Stimulated activated CD8-positive, alpha-beta memory T cell treated with anti-CD3 and anti-CD28 coated beads, Interleukin-15, amount 100 ng/mL, for 1 hour (primary cell): ENCODE data around the gene ERCC6.

Experiments
- DNase-seq: peaks from one replicate; pipeline ENCODE4 v3.0.0-alpha.2; 2020; ENCODE audit warnings: low read depth

The ERCC6 gene

GRCh38 chr10:49549640-49550346, 10.9 kb upstream of the ERCC6 start:
- DNase-seq: no peak

DNA sequence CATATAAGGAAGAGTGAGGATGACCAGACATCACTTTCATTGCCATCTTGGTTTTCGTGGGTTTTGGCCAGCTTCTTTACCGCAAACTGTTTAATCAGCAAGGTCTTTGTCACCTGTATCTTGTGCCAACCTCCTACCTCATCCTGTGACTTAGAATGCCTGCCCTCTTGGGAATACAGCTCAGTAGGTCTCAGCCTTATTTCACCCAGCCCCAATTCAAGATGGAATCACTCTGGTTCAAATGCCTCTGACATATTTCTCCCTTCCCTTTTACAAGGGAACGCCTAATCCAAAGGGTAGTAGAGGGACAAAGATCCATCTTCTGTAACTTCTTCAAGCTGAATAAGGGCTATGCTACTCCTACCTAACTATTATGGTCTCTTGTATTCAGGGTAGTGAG, 4.7 kb upstream of the ERCC6 start:
- DNase-seq: no peak

DNA sequence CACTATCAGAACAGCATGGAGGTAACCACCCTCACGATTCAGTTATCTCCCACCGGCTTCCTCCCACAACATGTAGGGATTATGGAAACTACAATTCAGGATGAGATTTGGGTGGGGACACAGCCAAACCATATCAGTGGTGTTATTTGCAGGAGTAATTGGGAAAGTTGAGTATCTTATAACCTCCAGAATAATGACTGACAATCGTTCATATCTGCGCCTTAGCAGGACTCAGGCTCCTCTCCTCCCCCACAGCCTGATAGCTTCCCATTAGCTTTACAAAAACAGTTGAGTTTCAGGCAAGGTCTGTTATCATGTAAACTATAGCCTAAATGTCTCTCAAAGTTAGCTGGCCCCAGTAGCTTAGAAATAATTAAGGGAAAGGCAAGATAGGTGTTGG, 3.4 kb upstream of the ERCC6 start:
- no peak for DNase-seq

GRCh38 chr10:49541762-49542161, 2.8 kb upstream of the ERCC6 start:
- no peak for DNase-seq

GRCh38 chr10:49540056-49540797, 1.3 kb upstream of the ERCC6 start:
- no peak for DNase-seq

DNA sequence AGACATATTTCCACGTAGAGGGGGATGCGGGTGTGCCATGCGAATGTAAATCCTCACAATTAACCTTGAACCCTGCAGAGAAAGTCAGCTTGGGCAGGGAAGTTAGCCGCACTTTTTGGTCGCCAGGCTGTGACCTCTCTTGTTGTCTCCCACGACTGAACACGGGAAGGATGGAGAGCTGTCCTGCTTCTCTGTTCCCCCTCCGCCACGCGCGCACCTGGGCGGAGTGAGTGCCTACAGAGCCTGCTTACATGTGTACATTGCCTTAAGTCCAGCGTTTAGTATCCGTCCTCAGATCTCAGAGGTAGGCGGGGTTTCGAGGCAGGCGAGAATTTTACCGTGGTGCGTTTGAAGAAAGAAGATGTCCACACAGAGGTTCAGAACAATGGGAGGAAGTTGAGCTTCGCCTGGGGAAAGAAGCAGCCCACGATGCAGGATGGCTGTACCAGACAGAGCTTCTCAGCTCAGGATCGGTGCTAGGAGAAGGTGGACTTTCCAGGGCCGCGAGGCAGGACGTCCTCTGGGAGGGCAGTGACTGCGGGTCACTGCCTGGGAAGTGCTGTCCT, 482 bp upstream of the ERCC6 start:
- DNase-seq: no peak

DNA sequence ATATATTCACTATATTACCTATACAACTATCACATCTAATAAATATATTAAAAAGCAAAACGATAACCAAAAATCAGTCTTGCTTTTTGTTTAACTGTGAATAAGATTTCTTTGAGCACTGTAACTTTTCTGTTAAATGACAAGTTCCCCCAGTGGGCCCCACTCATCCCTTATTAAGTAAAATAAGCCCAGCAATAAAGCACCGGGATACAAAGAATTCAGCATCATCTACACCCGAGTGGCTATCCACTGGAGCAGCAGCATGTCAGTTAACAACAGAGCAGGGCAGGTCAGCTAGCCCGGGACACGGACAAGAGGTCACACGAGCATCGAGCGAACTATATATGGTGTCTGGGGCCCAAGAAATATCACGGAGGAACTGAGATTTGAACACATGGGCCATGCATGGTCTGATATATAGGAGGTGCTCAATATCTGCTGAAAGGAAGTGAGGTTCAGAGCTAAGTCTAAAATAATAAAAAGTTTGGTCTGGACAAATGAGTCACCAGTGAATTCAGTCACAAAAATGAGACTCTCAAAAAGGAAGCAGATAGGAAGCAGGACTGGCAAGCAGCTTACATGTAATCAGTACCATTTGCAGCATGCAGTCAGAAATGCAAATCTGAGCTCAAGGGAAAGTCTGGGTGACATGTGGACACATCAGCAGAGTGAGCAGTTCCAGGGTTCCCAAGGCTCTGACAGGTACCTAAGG, 4.1 kb downstream of the ERCC6 start:
- no peak for DNase-seq

- DNase-seq: no peak
Observed at GRCh38 chr10:49532461-49532860, 6.5 kb downstream of the ERCC6 start.

DNA sequence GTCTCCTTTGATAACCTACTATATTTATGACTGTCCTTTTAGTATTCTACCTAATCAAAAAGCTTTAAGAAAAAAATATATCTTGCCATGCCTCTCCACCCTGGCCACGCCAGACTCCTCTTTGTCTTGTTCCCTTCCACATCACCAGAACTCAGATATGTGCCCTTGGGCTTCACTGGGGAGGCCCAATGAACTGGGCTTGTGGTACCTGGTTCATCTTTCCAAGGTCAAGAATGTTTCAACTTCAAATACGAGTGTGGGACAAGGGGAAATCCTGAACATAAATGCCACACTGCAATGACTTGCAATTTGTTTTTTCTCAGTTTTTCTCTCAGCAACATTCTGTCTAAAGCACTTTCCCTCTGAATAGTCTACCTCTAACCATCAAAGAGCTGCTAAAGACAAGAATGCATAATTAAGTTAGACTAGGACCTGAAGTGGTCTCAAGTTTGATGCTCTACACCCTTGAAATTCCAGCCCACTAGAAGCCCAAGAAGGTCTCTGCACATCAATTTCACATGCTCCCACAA, 9.9 kb downstream of the ERCC6 start:
- no peak for DNase-seq

DNA sequence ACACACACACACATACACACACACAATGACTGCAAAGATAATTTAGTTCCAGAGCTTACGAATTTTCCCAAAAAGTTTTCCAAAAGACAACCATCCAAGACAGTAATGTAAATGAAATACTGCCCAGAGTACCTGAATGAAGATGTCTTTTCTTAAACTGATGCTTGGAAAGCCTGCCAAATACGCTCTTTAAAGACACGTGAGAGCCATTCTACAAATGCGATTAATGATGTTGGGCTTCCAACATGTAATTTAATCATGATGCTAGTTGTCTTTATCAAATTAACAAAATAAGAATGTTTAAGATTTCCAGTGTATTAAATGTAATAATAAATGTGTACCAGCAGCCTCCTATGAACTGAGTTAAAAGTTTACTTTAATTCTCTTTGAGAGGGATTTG, 11.1 kb downstream of the ERCC6 start:
- no peak for DNase-seq

DNA sequence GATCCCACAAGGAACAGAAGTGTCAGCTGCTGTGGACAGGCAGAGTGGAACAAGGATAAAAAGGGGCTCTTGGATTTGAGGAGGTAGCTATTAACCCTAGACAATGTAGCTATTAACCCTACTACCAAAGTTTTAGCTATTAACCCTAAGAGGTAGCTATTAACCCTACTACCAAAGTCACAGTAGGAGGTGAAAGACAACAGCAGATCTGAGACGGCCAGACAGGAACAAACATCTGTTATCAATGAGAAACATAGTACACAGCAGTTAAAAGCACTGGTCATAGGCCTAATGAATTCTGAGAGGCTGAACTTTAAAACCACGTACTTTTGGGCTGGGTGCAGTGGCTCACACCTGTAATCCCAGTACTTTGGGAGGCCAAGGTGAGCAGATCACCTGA, 11.9 kb downstream of the ERCC6 start:
- no peak for DNase-seq

DNA sequence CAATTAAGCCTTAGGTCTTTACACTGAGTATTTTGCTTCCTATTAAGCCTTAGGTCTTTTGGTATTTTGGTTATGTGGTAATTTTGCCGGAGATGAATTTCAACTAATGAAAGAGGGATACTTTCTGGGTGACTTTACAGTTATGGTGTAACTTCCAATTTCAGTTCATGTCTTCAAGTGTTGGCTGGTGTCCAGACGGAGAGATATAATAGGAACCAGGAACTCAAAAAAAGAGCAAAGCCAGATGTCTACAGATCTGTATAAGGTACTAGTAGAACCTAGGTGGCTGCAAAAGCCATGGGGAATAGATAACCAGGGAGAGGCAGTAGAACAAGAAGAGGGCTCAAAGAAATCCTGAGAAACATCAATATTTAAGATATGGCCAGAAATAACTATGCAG, 12.3 kb downstream of the ERCC6 start:
- DNase-seq: no peak

- DNase-seq: no peak
Observed at GRCh38 chr10:49524496-49524895, 14.4 kb downstream of the ERCC6 start.

DNA sequence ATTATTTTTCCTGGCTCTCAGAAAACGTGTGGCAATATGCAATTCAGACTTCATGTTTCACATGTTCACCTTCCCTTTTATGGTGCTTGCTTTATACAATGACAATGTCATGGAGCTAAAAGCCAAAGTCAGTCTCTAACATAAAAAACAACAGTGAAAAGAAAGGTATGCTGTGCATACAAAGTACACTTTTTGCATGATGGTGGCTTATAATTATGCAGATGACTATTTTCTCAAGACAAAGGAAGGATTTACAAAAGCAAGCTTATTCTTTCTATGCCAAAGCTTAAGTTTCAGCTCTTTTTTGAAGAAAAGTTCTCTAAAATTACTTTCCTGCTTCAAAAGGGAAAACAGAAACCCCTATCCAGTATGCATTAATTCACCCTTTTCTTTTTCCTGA, 15.6 kb downstream of the ERCC6 start:
- DNase-seq: no peak

DNA sequence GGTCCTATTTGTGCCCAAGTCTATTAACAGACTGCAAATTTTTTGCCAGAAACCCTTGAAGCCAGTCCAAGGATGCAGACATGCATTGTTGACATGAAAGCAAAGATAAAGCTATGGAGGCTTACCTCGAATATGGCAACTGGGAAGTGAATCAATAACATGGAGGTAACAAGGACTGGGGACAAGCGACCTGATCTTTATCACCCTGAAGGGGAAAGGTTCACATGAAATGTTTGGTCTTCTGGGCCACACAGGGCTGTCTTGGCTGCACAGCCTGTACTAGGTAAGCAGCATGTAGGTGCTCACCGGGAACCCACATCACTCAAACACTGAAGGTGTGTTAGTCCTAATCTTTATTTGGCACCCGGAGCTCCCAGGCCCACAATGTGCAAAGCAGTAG, 17.9 kb downstream of the ERCC6 start:
- DNase-seq: no peak

GRCh38 chr10:49520122-49520775, 18.7 kb downstream of the ERCC6 start:
- DNase-seq: no peak

GRCh38 chr10:49519717-49520116, 19.2 kb downstream of the ERCC6 start:
- DNase-seq: no peak

- no peak for DNase-seq
Observed at GRCh38 chr10:49518982-49519578, 19.8 kb downstream of the ERCC6 start.

GRCh38 chr10:49518566-49518965, 20.4 kb downstream of the ERCC6 start:
- no peak for DNase-seq

GRCh38 chr10:49516216-49516970, 22.5 kb downstream of the ERCC6 start:
- DNase-seq: no peak
